Neural progenitor cell (in vitro differentiated cells): Measurements from ENCODE around the gene C2CD3. TPM values are rescaled to one million over a fixed set of nuclear protein-coding genes. Genes with fewer than 3 reads are reported as not detected.

Source experiments
- DNase-seq: peaks from one replicate; pipeline ENCODE4 v3.0.0-alpha.2; 2016; ENCODE audit warnings: low spot score
- H2AFZ ChIP-seq: fragments of 200-600 bp; sonication (generic); replicated peaks from 2 replicates; pipeline ENCODE4 v1.6.1; 2016; ENCODE audit warnings: antibody characterized with exemption
- H3F3A ChIP-seq: fragments of 200-600 bp; sonication (generic); 2 replicates; pipeline ENCODE4 v1.6.1; 2016; ENCODE audit warnings: antibody characterized with exemption, low read depth
- H3K27ac ChIP-seq: fragments of 200-600 bp; sonication (generic); 2 replicates; pipeline ENCODE4 v1.5.1; 2016; ENCODE audit warnings: mild to moderate bottlenecking
- H3K27me3 ChIP-seq: fragments of 200-600 bp; sonication (generic); 2 replicates; pipeline ENCODE4 v1.6.1; 2016; ENCODE audit warnings: mild to moderate bottlenecking, moderate library complexity
- H3K36me3 ChIP-seq: fragments of 200-600 bp; sonication (generic); 2 replicates; pipeline ENCODE4 v1.5.1; 2016
- H3K4me1 ChIP-seq: fragments of 200-600 bp; sonication (generic); 2 replicates; pipeline ENCODE4 v1.6.1; 2016; ENCODE audit warnings: mixed run types
- H3K4me2 ChIP-seq: fragments of 200-600 bp; sonication (generic); 2 replicates; pipeline ENCODE4 v1.6.1; 2016
- H3K4me3 ChIP-seq: fragments of 200-600 bp; sonication (generic); 2 replicates; pipeline ENCODE4 v1.5.1; 2016
- H3K79me2 ChIP-seq: fragments of 200-600 bp; sonication (generic); 2 replicates; pipeline ENCODE4 v1.6.1; 2016; ENCODE audit warnings: low read depth
- H3K9ac ChIP-seq: fragments of 200-600 bp; sonication (generic); 2 replicates; pipeline ENCODE4 v1.6.1; 2016
- H3K9me3 ChIP-seq: fragments of 200-600 bp; sonication (generic); 2 replicates; pipeline ENCODE4 v1.5.1; 2016; ENCODE audit warnings: low read depth
- H4K20me1 ChIP-seq: fragments of 200-600 bp; sonication (generic); 2 replicates; pipeline ENCODE4 v1.6.1; 2016; ENCODE audit warnings: low read depth
- H3K27ac Mint-ChIP-seq: 3 replicates; pipeline ENCODE4 v1.8.0; 2021; ENCODE audit warnings: mixed read lengths
- H3K27me3 Mint-ChIP-seq: 2 replicates; pipeline ENCODE4 v1.8.0; 2022; ENCODE audit warnings: low read depth, mild to moderate bottlenecking, inconsistent platforms, moderate library complexity, mixed read lengths; ENCODE audit not compliant: insufficient read depth
- H3K36me3 Mint-ChIP-seq: 3 replicates; pipeline ENCODE4 v1.8.0; 2021; ENCODE audit warnings: mixed read lengths
- H3K4me1 Mint-ChIP-seq: 3 replicates; pipeline ENCODE4 v1.8.0; 2021; ENCODE audit warnings: mixed read lengths
- H3K4me3 Mint-ChIP-seq: 3 replicates; pipeline ENCODE4 v1.8.0; 2021; ENCODE audit warnings: mild to moderate bottlenecking, moderate library complexity, mixed read lengths
- H3K9me3 Mint-ChIP-seq: 3 replicates; pipeline ENCODE4 v1.8.0; 2020; ENCODE audit warnings: mixed read lengths
- EZH2 ChIP-seq: fragments of 200-600 bp; sonication (generic); IDR thresholded peaks from 2 replicates; pipeline ENCODE4 v1.6.1; 2017; ENCODE audit warnings: antibody characterized with exemption, mild to moderate bottlenecking, moderate library complexity
- EZH2phosphoT487 ChIP-seq: fragments of 200-600 bp; sonication (generic); IDR thresholded peaks from 2 replicates; pipeline ENCODE4 v1.6.1; 2017; ENCODE audit warnings: antibody characterized with exemption
- total RNA-seq: library from RNA; depleted of rRNA; stranded (reverse); fragments of >200 nt; gene quantifications from 2 replicates; pipeline ENCODE4 v1.2.3, GENCODE V29; 2015; ENCODE audit warnings: low replicate concordance
- TF ChIP-seq, protein P1 (sequence below): fragments of 200-600 bp; sonication (generic); IDR thresholded peaks from 2 replicates; pipeline ENCODE4 v1.5.1; 2017; ENCODE audit warnings: antibody characterized with exemption, mild to moderate bottlenecking

C2CD3 gene
- total RNA-seq, 1 donor from 2014 or later: 19.6 TPM

DNA sequence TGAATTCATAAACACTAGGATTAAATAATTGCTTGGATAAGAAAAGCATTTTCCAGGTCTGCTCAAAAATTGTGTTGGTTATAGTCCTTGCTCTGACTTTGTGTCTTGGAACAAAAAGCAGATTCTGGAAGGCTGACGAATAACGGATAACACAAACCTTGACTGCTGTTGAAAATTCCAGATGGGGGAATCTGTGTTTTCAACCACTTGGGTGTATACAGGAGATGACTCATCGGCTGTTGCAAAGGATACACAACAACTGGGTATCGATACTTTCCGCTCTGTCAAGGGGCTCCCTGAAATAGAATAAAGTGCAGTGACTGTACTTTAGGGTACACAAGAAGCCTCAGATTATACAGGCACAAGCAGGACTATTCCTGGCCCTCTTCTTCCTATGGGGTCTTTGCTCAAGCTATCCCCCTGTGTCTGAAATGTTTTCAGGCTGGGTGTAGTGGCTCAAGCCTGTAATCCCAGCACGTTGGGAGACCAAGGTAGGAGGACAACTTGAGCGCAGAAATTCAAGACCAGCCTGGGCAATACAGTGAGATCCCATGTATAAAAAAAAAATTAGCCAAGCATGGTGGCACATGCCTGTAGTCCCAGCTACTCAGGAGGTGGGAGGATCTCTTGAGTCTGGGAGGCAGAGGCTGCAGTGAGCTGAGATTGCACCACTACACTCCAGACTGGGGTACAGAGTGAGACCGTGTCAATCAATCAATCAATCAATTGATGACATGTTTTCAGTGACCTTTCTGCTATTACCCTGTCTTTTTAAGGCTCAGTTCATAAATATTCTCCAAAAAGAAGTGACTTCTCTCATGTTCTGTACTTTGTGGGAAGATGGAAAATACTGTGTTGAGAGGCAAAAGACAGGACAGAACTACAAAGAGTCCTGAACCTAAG, 113.3 kb downstream of the C2CD3 start:
- Histone ChIP-seq H3K9ac (no peak overlapping the region), H3F3A (no peaks in the 10 kb centered on the region), H4K20me1 (no peaks in the 10 kb centered on the region), H3K4me1 (no peaks in the 10 kb centered on the region), H3K79me2 (no peaks in the 10 kb centered on the region), H3K27ac (no peak overlapping the region), H3K4me3 (no peak overlapping the region), H3K9me3 (no peaks in the 10 kb centered on the region), H3K27me3 (no peaks in the 10 kb centered on the region), H3K36me3 (no peaks in the 10 kb centered on the region), H2AFZ (no peak overlapping the region), H3K4me2 (no peak overlapping the region)
- no peak overlapping the region for H3K4me3 Mint-ChIP-seq
- H3K4me1 Mint-ChIP-seq: no peaks in the 10 kb centered on the region
- no peak overlapping the region for H3K27ac Mint-ChIP-seq
- no peaks in the 10 kb centered on the region for H3K9me3 Mint-ChIP-seq
- peaks cover 20% of the 10 kb centered on the region for H3K36me3 Mint-ChIP-seq
- DNase-seq: no peak
- TF ChIP-seq EZH2phosphoT487: no peak
- TF ChIP-seq EZH2: no peak
- TF ChIP-seq, protein P1, sequence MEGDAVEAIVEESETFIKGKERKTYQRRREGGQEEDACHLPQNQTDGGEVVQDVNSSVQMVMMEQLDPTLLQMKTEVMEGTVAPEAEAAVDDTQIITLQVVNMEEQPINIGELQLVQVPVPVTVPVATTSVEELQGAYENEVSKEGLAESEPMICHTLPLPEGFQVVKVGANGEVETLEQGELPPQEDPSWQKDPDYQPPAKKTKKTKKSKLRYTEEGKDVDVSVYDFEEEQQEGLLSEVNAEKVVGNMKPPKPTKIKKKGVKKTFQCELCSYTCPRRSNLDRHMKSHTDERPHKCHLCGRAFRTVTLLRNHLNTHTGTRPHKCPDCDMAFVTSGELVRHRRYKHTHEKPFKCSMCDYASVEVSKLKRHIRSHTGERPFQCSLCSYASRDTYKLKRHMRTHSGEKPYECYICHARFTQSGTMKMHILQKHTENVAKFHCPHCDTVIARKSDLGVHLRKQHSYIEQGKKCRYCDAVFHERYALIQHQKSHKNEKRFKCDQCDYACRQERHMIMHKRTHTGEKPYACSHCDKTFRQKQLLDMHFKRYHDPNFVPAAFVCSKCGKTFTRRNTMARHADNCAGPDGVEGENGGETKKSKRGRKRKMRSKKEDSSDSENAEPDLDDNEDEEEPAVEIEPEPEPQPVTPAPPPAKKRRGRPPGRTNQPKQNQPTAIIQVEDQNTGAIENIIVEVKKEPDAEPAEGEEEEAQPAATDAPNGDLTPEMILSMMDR: no peak
- no peaks in the 10 kb centered on the region for H3K27me3 Mint-ChIP-seq

DNA sequence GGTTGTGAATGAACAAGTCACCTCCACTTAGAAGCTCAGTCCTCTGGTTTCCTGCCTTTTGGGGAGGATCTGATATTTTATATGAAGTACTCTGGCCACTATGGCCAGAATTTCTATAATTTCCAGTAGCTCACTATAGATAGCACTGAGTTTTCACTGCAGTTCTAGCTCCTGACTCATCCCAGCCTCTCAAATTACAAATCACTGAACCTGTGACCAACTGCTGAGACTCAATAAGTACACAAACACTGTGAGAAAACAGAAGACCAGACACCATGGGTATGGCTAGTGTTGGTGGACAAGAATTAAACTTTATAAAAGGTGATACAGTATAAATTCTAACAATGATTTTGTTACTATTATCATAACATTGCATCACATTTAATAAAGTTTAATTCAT, 114.9 kb downstream of the C2CD3 start:
- H3K4me1 Mint-ChIP-seq: no peaks in the 10 kb centered on the region
- Histone ChIP-seq H3K36me3 (no peaks in the 10 kb centered on the region), H3K4me3 (no peak overlapping the region), H3K4me1 (no peaks in the 10 kb centered on the region), H4K20me1 (no peaks in the 10 kb centered on the region), H3K79me2 (no peaks in the 10 kb centered on the region), H3K9me3 (no peaks in the 10 kb centered on the region), H3K4me2 (no peak overlapping the region), H3K27me3 (no peaks in the 10 kb centered on the region), H3K9ac (no peak overlapping the region), H3K27ac (no peak overlapping the region), H3F3A (no peaks in the 10 kb centered on the region), H2AFZ (no peak overlapping the region)
- DNase-seq: no peak
- no peaks in the 10 kb centered on the region for H3K27me3 Mint-ChIP-seq
- TF ChIP-seq, protein P1: no peak
- no peak overlapping the region for H3K4me3 Mint-ChIP-seq
- H3K36me3 Mint-ChIP-seq: peaks cover 12% of the 10 kb centered on the region
- no peaks in the 10 kb centered on the region for H3K9me3 Mint-ChIP-seq
- H3K27ac Mint-ChIP-seq: no peak overlapping the region

DNA sequence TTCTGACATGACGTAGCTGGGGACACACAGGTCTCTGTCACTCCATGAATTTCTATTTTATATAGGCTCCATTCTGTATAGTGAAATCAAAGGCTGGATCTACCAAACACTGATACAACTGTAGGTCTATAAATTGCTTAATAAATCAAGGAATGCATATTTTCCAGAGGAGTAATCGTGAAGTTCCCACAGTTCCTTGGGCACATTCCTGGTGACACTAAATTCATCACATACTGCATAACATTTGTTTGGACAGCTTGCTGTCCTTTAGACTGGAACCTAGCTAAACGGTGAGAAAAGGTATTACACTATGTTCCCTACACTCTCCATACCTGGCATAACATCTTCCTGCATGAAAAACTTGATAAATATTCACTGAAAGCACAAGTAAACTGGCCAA, 120.3 kb downstream of the C2CD3 start:
- TF ChIP-seq, protein P1: no peak
- no peak for TF ChIP-seq EZH2
- no peak for TF ChIP-seq EZH2phosphoT487
- Histone ChIP-seq H3K9ac (no peak overlapping the region), H4K20me1 (no peaks in the 10 kb centered on the region), H3K9me3 (no peaks in the 10 kb centered on the region), H3K27me3 (no peaks in the 10 kb centered on the region), H3K4me3 (no peak overlapping the region), H3F3A (no peaks in the 10 kb centered on the region), H3K27ac (no peak overlapping the region), H3K4me2 (no peak overlapping the region), H3K4me1 (no peaks in the 10 kb centered on the region), H3K79me2 (no peaks in the 10 kb centered on the region), H3K36me3 (peaks cover 4% of the 10 kb centered on the region), H2AFZ (no peak overlapping the region)
- no peak overlapping the region for H3K27ac Mint-ChIP-seq
- DNase-seq: no peak
- H3K36me3 Mint-ChIP-seq: peaks cover 5% of the 10 kb centered on the region
- H3K27me3 Mint-ChIP-seq: no peaks in the 10 kb centered on the region
- no peaks in the 10 kb centered on the region for H3K9me3 Mint-ChIP-seq
- H3K4me1 Mint-ChIP-seq: no peaks in the 10 kb centered on the region
- no peak overlapping the region for H3K4me3 Mint-ChIP-seq
